HepG2 (cell line): Measurements from ENCODE around the gene TNXB. TPM values are rescaled to one million over a fixed set of nuclear protein-coding genes. Genes with fewer than 3 reads are reported as not detected.

Experiments
- ATAC-seq: fragments of 200-7000 bp; cut with Tn5 transposase; 3 replicates; pipeline ENCODE4 v1.9.1; 2020; ENCODE audit warnings: mild to moderate bottlenecking, moderate library complexity
- BruUV-seq: library from RNA; stranded (reverse); fragments of 400-500 nt; replicated peaks from 2 replicates; lab custom pipeline; 2021; lab: Mats Ljungman, UMichigan
- CTCF ChIA-PET: fragments of 300-600 bp; formaldehyde crosslinking; extraction: SDS; loops from one replicate; lab custom pipeline; 2021; ENCODE audit warnings: low total read pairs, inconsistent platforms, low intra/inter-chr PET ratio; lab: Yijun Ruan, JAX
- POLR2A ChIA-PET: fragments of 350-600 bp; sonication (Branson Sonifier 250); formaldehyde crosslinking; loops from one replicate; lab custom pipeline; 2020; ENCODE audit warnings: antibody characterized with exemption, inconsistent platforms; lab: Yijun Ruan, JAX
- DNase-seq: peaks from one replicate; pipeline ENCODE4 v3.0.0-alpha.2; 2015; ENCODE audit warnings: low spot score
- FAIRE-seq: peaks from 3 replicates; lab custom pipeline; 2011; peaks lifted over from hg19 to GRCh38; lab: Jason Lieb, UNC
- H2AFZ ChIP-seq: one replicate; pipeline ENCODE4 v1.6.1; 2011; ENCODE audit warnings: low read length, inconsistent platforms
- H3K27ac ChIP-seq: fragments of 300-600 bp; 3 replicates; pipeline ENCODE4 v1.8.0; 2011; ENCODE audit warnings: mixed run types, mild to moderate bottlenecking, mixed read lengths, low read length, inconsistent platforms; ENCODE audit not compliant: insufficient read depth; ENCODE audit errors: extremely low read length
- H3K27me3 ChIP-seq, 2 experiments: fragments of 200-600 bp in 1 of 2; 2 replicates in 1 of 2; 3 replicates in 1 of 2; pipeline versions ENCODE4 v1.6.0 to v1.8.0; 2011; ENCODE audit warnings: low read length in 2 of 2, mild to moderate bottlenecking in 2 of 2, moderate library complexity in 2 of 2, inconsistent platforms in 1 of 2; ENCODE audit not compliant: insufficient read depth in 2 of 2, control insufficient read depth in 1 of 2
- H3K36me3 ChIP-seq, 2 experiments: fragments of 200-600 bp in 1 of 2; replicated peaks in 1 of 2; 2 replicates in 1 of 2; 3 replicates in 1 of 2; pipeline versions ENCODE4 v1.5.1 to v1.8.0; 2011; ENCODE audit warnings: low read length in 2 of 2, inconsistent platforms in 1 of 2; ENCODE audit not compliant: insufficient read depth in 2 of 2, control insufficient read depth in 1 of 2
- H3K4me1 ChIP-seq: 2 replicates; pipeline ENCODE4 v1.5.1; 2012; ENCODE audit warnings: low read length, inconsistent platforms; ENCODE audit not compliant: insufficient read depth
- H3K4me2 ChIP-seq: 2 replicates; pipeline ENCODE4 v1.6.0; 2011; ENCODE audit warnings: low read depth, low read length, inconsistent platforms
- H3K4me3 ChIP-seq, 3 experiments: fragments of 200-600 bp in 1 of 3; sonication (generic), shearing (Covaris generic) in 1 of 3; replicated peaks in 1 of 3; 2 replicates each; pipeline ENCODE4 v1.5.1; 2011 to 2016; ENCODE audit warnings: low read length in 3 of 3, inconsistent platforms in 2 of 3, low read depth in 2 of 3, mild to moderate bottlenecking in 2 of 3, control low read depth in 1 of 3, mixed read lengths in 1 of 3; ENCODE audit not compliant: insufficient read depth in 1 of 3
- H3K79me2 ChIP-seq: one replicate; pipeline ENCODE4 v1.6.1; 2011; ENCODE audit warnings: low read length, inconsistent platforms; ENCODE audit not compliant: insufficient read depth
- H3K9ac ChIP-seq: 2 replicates; pipeline ENCODE4 v1.6.0; 2011; ENCODE audit warnings: mild to moderate bottlenecking, low read depth, low read length, inconsistent platforms; ENCODE audit not compliant: insufficient read depth
- H3K9me3 ChIP-seq: 2 replicates; pipeline ENCODE4 v1.5.1; 2012; ENCODE audit warnings: mild to moderate bottlenecking, low read length
- H4K20me1 ChIP-seq: 2 replicates; pipeline ENCODE4 v1.6.0; 2011; ENCODE audit warnings: inconsistent platforms, mild to moderate bottlenecking, low read length, moderate library complexity; ENCODE audit not compliant: insufficient read depth
- CSRNP2 ChIP-seq: sonication (generic); formaldehyde crosslinking; conservative IDR thresholded peaks from 2 replicates; pipeline ENCODE4 v1.8.0; 2022; ENCODE audit warnings: low read depth, missing genetic modification reagents
- HBP1 ChIP-seq: IDR thresholded peaks from 2 replicates; pipeline ENCODE4 v1.6.1; 2016; ENCODE audit warnings: low read depth, control low read depth
- ZFP36 ChIP-seq: fragments of 150-350 bp; IDR thresholded peaks from 2 replicates; pipeline ENCODE4 v1.6.1; 2018; ENCODE audit warnings: borderline replicate concordance, low read length, low read depth; ENCODE audit not compliant: partially characterized antibody
- WGBS: methylation state at CpG from one replicate; pipeline ENCODE4 v1.1.6; 2017; ENCODE audit warnings: low lambda C conversion rate; 5-methylcytosine and 5-hydroxymethylcytosine counted together
- in situ Hi-C: cut with HindIII; loops from 2 replicates; pipeline ENCODE4 v1.10.0; 2017; ENCODE audit warnings: low pct_unique_long_range_greater_than_20kb; ENCODE audit not compliant: extremely low pct_ligation_motif_present
- intact Hi-C: fragments of 100-400 bp; cut with micrococcal nuclease; formaldehyde crosslinking; loops from one replicate; pipeline ENCODE4 v1.10.0; 2022; ENCODE audit not compliant: unreplicated experiment
- polyA plus RNA-seq, 8 experiments: library from polyadenylated mRNA; depleted of rRNA in 3 of 8; stranded (reverse) in 7 of 8; unstranded in 1 of 8; fragments of >200 nt; fragmentation: Illumina TruSeq in 4 of 8; extraction: Trizol in 4 of 8; gene quantifications; 2 replicates each; pipeline versions ENCODE4 v1.2.1 to v1.2.3, GENCODE V29; 2011 to 2016; ENCODE audit warnings: low read depth in 4 of 8, missing spikeins in 1 of 8, mixed read lengths in 1 of 8; ENCODE audit not compliant: insufficient read depth in 1 of 8
- total RNA-seq, 5 experiments: library from RNA; depleted of rRNA; stranded (reverse); fragments of >200 nt; fragmentation: Illumina TruSeq; extraction: Trizol; gene quantifications; 2 replicates each; pipeline ENCODE4 v1.2.3, GENCODE V29; 2016; ENCODE audit warnings: low read depth in 1 of 5
- TF ChIP-seq, protein P1 (sequence below): sonication (generic); formaldehyde crosslinking; IDR thresholded peaks from 2 replicates; pipeline ENCODE4 v1.4.0; 2020; ENCODE audit warnings: mild to moderate bottlenecking, missing genetic modification reagents, borderline replicate concordance

The TNXB gene
- total and polyA plus RNA-seq, 2 of the 13 experiments (the other 11 are each of a cell fraction or from before 2014, with no cell fraction given): 1.6 to 2.7 TPM

DNA sequence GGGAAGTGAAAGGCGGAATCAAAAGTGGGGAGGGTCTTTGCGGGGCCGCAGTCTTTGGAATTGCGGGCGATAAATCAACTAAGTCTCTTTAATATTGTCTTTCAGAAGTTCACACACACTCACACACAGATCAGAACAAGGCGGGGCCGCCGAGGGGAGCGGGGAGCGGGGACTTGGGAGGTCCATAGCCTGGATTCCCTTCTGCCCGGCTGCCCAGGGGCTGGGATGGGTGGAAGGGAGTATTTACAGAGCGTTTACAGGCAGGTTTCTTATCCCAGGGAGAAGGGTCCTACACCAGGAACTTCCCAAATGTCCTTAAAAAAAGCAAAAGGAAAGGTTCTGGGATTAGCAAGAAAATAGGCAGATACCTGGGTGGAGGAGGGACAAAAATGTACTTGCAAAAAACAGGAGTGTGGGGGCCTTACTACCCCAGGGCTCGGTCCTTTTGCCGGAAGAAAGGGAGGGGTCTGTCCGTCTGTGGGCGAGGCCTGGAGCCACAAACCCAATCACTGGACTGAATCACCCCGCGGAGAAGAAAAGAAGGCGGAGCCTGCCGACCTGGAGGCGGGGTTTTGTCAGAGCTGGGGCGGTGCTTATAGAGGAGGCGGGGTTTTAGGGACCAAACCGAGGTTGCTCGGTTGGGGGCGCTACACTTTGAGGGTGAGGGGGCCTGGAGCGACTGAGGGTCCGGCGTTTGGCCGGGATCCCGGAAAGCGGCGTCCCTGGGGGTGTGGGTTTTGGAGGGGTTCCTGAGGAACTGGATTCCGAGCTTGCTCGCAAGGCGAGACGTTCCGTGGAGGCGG lies 39.4 kb upstream of the TNXB start:
- Histone ChIP-seq H3K79me2 (no peaks in the 10 kb centered on the region), H4K20me1 (no peaks in the 10 kb centered on the region), H3K9me3 (no peaks in the 10 kb centered on the region), H3K4me3 (no peak overlapping the region), H3K36me3 (no peaks in the 10 kb centered on the region), H3K4me1 (peaks cover 20% of the 10 kb centered on the region), H2AFZ (no peak overlapping the region), H3K4me2 (no peak overlapping the region), H3K27ac (no peak overlapping the region), H3K9ac (no peak overlapping the region), H3K27me3 (peaks cover 0 to 5% of the 10 kb centered on the region in 2 experiments; a peak in 2 of 5 replicates)
- DNase-seq (no peak), ATAC-seq (no peak), FAIRE-seq (no peak)
- intact Hi-C loops: no loop called here
- ChIA-PET POLR2A (no interaction called here), CTCF (no interaction called here)
- WGBS: 87% methylated on average over 39 of the region's 39 CpGs
- no TSS peak for BruUV-seq
- no peak for TF ChIP-seq HBP1 (CRISPR knock-in tag)
- no peak for TF ChIP-seq ZFP36
- TF ChIP-seq, protein P1, sequence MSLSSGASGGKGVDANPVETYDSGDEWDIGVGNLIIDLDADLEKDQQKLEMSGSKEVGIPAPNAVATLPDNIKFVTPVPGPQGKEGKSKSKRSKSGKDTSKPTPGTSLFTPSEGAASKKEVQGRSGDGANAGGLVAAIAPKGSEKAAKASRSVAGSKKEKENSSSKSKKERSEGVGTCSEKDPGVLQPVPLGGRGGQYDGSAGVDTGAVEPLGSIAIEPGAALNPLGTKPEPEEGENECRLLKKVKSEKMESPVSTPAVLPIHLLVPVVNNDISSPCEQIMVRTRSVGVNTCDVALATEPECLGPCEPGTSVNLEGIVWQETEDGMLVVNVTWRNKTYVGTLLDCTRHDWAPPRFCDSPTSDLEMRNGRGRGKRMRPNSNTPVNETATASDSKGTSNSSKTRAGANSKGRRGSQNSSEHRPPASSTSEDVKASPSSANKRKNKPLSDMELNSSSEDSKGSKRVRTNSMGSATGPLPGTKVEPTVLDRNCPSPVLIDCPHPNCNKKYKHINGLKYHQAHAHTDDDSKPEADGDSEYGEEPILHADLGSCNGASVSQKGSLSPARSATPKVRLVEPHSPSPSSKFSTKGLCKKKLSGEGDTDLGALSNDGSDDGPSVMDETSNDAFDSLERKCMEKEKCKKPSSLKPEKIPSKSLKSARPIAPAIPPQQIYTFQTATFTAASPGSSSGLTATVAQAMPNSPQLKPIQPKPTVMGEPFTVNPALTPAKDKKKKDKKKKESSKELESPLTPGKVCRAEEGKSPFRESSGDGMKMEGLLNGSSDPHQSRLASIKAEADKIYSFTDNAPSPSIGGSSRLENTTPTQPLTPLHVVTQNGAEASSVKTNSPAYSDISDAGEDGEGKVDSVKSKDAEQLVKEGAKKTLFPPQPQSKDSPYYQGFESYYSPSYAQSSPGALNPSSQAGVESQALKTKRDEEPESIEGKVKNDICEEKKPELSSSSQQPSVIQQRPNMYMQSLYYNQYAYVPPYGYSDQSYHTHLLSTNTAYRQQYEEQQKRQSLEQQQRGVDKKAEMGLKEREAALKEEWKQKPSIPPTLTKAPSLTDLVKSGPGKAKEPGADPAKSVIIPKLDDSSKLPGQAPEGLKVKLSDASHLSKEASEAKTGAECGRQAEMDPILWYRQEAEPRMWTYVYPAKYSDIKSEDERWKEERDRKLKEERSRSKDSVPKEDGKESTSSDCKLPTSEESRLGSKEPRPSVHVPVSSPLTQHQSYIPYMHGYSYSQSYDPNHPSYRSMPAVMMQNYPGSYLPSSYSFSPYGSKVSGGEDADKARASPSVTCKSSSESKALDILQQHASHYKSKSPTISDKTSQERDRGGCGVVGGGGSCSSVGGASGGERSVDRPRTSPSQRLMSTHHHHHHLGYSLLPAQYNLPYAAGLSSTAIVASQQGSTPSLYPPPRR (CRISPR knock-in tag): no peak
- TF ChIP-seq CSRNP2 (CRISPR knock-in tag): no peak
- in situ Hi-C loops: no loop called here
